ENCODE results near the gene TMEM171.

GRCh38 chr5:73153513-73153912 lies 33.1 kb downstream of the TMEM171 start:
- no peak for TF ChIP-seq CTCF (IDR thresholded peaks at IDR 0.05)
- no peak for TF ChIP-seq POLR2AphosphoS5 (IDR thresholded peaks at IDR 0.05)
- no peak for TF ChIP-seq POLR2A (IDR thresholded peaks at IDR 0.05)
